Hematopoietic multipotent progenitor cell treated with erythropoietin and hydrocortisone succinate and interleukin-3 and kit ligand, for 17 days (in vitro differentiated cells): ENCODE data around the gene SUMO2.
"Not testable (repeated sequence)": the region's sequence is repeated elsewhere in the genome, so short reads cannot be mapped to it uniquely, and the experiment has no call there.

Experiments
- DNase-seq: peaks from one replicate; pipeline ENCODE4 v3.0.0-alpha.2; 2015; ENCODE audit warnings: low spot score

Gene SUMO2

DNA sequence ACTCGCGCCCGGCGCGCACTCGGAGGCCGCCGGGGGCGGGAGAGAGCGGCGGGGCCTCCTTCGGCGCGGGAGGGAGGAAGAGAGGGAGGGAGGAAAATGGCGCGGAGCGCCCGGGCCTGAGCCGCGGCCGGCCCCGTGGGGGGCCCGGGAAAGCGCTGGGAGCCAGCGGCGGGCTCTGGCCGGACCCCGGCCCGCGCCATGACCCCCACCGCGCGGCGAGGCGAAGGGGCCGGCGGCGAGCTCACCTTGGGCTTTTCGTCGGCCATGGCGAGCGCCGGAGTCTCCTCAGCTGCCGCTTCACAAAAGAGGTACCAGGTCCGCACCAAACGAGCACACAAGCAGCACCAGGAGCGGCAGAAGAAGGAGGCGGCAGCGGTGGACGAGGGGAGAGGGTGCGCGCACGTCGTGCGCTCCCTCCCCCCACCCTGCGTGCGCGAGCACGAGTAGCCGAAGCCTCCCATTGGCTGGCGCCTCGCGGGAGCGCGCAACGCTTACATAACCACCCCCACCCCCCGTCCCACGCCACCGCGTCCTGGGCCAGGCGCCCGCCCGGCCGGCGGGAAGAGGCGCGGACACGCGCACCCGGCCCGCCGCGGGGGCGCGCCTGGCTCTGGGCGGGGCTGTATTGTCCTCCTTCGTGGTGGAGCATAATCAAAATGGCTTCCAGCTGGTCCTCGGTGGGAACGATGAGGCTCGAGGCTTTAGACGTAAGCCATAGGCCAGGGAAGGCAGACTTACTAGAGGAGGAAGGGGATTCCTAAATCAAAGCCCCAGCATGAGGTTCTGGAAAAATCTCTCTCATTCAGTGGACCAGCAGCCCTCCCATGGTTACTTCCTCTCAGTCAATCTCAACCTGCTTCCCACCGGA, at the start of gene SUMO2:
TSS of gene SUMO2 (minus strand) at position 391 of the 868 bp plus-strand sequence. CDS start at position 266, 125 bp downstream.
- peak; percentile 92 for DNase-seq

GRCh38 chr17:75231741-75232464, 49.1 kb upstream of the SUMO2 start:
- no peak for DNase-seq

- no peak for DNase-seq
Measured at GRCh38 chr17:75231071-75231470, 48.3 kb upstream of the SUMO2 start.

DNA sequence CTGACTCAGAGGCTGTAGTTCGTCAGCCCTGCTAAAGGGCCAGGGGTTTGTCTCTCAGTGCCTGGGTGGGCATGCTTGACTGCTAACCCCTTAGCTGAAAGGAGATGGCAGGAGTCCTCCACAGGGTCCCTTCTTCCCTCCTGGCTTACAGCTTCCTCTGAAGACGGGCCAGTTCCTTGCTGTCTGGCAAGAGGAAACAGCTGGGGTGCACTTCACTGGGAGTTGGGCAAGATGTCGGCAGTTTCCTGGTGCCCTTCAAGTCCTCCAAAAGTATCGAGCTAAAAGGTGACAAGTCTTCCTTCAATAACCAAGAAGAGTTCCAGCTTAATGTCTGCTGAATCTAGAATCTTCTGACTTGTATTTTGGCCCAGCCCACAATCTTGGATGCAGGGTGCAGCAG, 46.1 kb upstream of the SUMO2 start:
- no peak for DNase-seq

- DNase-seq, result no peak
Measured at GRCh38 chr17:75228305-75228704, 45.5 kb upstream of the SUMO2 start.

DNA sequence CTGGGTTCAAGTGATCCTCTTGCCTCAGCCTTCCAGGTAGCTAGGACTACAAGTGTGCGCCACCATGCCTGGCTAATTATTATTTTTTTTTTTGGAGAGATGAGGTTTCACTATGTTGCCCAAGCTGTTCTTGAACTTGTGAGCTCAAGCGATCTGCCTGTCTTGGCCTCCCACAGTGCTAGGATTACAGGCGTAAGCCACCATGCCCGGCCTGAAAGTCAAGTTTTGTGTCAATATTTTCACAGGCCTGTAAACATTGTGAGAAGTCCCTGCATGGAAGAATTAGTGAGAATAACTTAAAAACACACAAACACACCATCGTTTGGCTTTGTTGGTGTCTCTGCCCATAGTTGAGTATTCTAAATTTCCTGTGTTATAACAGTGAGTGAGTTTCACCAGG, 45.0 kb upstream of the SUMO2 start:
- DNase-seq, result no peak

DNA sequence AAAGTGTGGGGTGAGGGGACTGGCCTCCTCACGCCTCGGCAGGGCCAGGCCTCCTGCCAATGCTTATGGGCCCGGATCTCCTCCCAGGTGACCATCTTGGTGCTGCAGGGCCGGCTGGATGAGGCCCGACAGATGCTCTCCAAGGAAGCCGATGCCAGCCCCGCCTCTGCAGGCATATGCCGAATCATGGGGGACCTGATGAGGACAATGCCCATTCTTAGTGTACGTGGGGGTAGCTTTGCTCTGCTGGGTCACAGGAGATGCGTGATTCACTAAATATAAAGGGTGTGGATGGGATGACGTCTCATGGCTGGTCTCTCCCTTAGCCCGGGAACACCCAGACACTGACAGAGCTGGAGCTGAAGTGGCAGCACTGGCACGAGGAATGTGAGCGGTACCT, 42.3 kb upstream of the SUMO2 start:
- no peak for DNase-seq

DNA sequence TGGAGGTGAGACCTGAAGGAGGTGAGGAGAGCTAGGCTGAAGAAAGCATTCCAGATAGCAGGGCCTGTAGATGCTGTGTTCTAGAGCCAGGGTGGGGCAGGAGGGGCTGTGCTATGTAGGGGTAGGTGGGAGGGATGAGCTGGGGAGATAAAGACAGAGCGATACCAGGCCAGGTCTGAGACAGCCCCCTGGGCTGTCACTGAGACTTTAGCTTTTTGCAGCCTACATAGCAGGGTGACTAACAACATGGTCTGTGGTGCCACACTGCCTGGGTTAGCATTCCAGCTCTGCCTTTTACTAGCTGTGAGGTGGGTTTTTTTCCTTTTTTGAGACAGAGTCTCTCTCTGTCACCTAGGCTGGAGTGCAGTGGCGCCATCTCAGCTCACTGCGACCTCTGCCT, 37.1 kb upstream of the SUMO2 start:
- DNase-seq, result no peak

DNA sequence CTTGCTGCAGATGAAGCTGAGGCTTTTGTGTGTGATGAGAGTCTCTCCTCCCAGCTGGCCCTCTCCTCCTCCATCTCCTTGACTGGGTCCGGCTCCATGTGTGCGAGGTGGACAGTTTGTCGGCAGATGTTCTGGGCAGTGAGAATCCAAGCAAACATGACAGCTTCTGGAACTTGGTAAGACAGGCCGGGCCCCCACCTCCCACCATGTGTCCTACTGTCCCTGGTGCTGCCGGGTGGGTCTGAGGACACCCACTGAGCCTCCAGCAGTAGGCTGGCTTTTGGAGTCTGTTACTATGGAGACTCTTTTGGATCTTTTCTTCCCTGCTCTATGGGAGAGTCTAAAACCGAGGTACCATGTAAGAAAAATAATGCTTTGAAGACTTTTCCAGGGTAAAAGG, 35.4 kb upstream of the SUMO2 start:
- DNase-seq, result no peak

- no peak for DNase-seq
Measured at GRCh38 chr17:75209061-75209460, 26.3 kb upstream of the SUMO2 start.

DNA sequence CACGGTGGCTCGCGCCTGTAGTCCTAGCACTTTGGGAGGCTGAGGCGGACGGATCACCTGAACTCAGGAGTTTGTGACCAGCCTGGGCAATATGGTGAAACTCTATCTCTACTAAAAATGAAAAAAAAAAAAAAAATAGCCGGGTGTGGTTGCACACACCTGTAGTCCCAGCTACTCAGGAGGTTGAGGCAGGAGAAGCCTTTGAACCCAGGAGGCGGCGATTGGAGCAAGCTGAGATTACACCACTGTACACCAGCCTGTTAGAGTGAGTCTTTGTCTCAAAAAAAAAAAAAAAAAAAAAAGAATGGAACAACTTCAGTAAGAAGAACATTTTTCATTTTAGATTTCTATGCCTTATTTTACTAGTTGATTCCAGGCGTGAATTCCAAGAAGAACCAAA, 25.4 kb upstream of the SUMO2 start:
- no peak for DNase-seq

DNA sequence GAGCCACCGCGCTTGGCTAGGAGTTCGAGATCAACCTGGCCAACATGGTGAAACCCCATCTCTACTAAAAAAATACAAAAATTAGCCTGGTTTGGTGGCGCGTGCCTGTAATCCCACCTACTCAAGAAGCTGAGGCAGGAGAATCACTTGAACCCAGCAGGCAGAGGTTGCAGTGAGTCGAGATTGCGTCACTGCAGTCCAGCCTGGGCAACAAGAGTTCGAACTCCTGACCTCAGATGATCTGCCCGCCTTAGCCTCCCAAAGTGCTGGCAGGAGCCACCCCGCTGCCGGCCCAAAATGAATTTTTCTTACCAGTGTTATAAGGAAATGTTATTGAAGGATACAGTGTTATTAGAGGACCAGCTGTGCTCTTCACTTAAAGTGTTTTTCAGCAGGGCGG, 25.0 kb upstream of the SUMO2 start:
- no peak for DNase-seq

DNA sequence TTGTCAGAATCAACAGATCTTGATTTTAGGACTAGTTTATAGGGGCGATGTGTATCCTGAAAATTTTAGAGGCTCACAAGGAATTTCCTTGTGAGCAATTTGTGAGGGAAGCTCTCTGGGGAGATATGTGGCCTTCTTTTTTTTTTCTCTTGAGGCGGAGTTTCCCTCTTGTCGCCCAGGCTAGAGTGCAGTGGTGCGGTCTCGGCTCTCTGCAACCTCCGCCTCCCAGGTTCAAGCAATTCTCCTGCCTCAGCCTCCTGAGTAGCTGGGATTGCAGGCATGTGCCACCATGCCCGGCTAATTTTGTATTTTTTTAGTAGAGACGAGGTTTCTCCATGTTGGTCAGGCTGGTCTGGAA, 24.3 kb upstream of the SUMO2 start:
- not testable (repeated sequence) for DNase-seq

- no peak for DNase-seq
Measured at GRCh38 chr17:75205793-75206163, 23.0 kb upstream of the SUMO2 start.

DNA sequence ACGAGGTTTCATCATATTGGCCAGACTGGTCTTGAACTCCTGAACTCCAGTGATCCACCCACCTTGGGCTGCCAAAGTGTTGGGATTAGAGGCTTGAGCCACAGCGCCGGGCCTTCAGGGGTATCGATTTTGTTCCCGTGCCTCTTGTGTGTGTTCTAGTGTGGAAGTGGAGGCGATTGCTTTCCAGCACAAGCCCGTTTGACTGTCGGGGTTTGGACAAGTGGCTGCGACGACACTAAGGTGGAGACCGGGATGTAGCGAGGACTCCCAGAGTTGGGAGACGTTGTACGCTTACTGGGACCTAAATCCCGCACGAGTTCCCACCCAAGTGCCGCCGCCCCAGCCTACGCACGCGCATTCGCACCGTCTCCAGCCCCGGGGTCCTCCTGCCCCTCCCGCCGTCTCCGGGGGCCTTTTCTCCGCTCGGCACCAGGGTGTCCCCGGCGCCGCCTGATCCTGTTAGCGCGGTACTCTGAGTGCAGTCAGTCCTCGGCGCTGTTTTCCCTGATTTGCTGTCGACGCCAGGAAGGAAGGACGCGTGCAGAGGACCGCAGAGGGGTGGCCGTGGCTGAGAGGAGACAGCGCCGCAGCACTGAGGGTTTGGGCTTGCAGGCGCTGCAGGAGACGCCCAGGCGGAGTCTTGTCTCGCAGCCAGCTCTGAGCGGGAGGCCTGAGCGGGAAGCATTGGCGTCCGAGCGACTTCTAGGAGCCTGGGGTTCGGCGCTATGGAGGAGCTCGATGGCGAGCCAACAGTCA, 22.5 kb upstream of the SUMO2 start, which contains the start of gene NUP85:
TSS of gene NUP85 (plus strand) at position 643 of the 756 bp plus-strand sequence. CDS start at position 726, 83 bp downstream.
- peak; percentile 94 for DNase-seq

DNA sequence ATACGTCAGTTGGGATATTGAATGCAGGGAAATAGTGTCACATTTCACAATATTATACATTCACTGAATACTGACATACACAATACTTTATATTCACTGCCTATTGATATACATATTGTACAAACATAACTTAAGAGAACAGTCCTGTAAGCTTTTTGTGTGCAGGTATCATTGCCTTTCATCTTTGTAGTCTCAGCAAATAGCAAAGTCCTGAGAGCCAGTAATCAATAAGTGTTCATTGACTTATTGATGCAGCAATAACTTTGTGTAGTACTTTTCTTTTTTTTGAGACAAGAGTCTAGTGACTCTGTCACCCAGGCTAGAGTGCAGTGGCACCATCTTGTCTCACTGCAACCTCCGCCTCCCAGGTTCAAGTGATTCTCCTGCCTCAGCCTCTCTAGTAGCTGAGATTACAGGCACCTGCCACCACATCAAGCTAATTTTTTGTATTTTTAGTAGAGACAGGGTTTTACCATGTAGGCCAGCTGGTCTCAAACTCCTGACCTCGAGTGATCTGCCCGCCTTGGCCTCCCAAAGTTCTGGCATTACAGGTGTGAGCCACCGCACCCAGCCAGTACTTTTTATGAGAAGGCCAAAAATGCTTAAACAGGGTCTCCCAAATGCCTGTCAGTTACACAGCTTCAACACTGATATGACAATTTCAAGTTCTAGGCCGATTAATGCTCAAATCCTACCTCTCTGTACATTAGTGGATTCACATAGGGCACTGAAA, 17.3 kb upstream of the SUMO2 start:
- no peak for DNase-seq

DNA sequence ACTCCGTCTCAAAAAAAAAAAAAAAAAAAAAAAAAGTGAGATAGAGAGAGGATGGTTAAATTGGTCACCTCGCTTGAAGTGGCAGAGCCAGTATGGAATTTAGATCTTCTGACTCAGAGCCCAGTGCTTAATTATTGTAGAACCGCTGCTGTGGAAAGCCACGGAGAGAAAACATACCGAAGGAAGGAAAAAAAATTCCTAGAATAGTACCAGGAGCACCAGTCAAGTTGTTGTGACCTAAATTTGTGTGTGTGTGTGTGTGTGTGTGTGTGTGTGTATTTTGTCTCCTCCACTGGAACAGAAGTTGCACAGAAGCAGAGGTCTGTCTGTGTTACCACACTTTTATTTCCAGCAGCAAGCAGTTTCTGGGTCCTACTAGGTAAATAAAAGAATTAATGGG, 12.1 kb upstream of the SUMO2 start:
- no peak for DNase-seq

- DNase-seq, result no peak
Measured at GRCh38 chr17:75191584-75191983, 8.8 kb upstream of the SUMO2 start.

- no peak for DNase-seq
Measured at GRCh38 chr17:75188614-75189013, 5.9 kb upstream of the SUMO2 start.

- DNase-seq, result no peak
Measured at GRCh38 chr17:75183999-75184884, 1.5 kb upstream of the SUMO2 start.

GRCh38 chr17:75182319-75182568, 515 bp downstream of the SUMO2 start:
- no peak for DNase-seq
